Muscle of back (tissue), 11 donors: ENCODE results near the gene TMEM141. TPM values are rescaled to one million over a fixed set of nuclear protein-coding genes. Genes with fewer than 3 reads are reported as not detected.
"Not testable (repeated sequence)": the region's sequence is repeated elsewhere in the genome, so short reads cannot be mapped to it uniquely, and the experiment has no call there.

ENCODE experiments used
- DNase-seq, 3 donors: peaks; one replicate each; pipeline versions ENCODE4 v3.0.0 to v3.0.0-alpha.2; 2013
- polyA plus RNA-seq, 10 donors: library from polyadenylated mRNA; unstranded; fragments of 120-200 nt; gene quantifications; one replicate each; pipeline ENCODE4 v1.2.1, GENCODE V29; 2013; ENCODE audit not compliant: insufficient read length in 10 of 10

The TMEM141 gene
- polyA plus RNA-seq, 10 donors, result 24.8 to 43.7 (median 34.1) TPM

DNA sequence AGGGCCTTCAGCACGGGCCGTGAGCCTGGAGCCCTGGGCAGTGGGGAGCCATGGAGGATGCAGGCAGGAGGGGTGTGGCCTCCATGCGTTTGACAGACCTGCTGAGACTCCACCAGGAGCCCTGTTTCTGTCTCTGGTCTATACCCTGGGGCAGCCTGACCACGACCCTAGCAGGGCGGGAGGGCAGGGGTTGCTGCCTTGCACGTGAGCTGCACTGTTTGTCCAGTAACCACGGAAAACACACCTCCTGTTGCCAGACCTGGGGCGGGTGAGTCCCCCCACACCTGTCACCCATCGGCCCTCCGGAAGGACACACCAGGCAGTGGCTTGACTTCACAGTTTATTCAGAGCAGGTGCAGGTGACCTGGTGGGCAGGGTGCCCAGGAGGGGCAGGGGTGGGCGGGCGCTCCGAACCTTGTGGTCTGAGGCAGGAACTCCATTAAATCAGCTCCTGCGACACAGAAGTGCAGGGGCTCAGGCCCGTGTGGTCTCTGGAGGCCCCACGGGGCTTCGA, 37.0 kb upstream of the TMEM141 start:
- no peak for DNase-seq

DNA sequence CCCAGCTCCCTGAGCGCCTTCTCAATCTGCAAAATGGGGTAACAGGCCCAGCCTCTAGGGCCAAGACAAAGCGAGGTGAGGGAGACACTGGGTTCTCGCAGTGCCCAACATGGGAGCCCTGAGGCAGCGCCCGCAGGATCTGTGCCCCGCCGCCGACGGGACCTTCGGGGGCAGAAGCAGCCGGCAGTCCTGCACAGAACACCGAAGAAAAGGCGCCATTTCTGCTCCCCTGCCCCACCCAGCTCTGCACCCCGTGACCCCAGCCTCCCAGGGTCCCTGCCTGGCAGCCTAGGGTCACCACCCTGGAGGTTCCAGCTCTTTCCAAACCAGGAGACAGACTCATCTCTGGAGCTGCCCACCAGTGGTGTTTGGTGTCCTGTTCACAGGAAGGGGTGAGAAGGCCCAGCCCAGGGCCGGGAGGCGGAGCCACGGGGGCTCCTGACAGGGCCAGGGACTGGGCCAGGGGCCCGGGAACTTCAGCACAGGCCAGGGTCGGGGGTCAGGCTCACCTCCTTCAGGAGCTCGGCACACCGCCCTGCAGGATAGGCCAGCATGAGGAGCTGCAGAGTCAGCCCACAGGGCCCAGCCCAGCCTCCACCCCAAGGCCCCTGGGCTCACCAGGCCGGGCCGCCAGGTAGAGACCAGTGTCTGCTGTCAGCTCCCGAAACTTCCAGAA, 36.4 kb upstream of the TMEM141 start:
- no peak for DNase-seq

DNA sequence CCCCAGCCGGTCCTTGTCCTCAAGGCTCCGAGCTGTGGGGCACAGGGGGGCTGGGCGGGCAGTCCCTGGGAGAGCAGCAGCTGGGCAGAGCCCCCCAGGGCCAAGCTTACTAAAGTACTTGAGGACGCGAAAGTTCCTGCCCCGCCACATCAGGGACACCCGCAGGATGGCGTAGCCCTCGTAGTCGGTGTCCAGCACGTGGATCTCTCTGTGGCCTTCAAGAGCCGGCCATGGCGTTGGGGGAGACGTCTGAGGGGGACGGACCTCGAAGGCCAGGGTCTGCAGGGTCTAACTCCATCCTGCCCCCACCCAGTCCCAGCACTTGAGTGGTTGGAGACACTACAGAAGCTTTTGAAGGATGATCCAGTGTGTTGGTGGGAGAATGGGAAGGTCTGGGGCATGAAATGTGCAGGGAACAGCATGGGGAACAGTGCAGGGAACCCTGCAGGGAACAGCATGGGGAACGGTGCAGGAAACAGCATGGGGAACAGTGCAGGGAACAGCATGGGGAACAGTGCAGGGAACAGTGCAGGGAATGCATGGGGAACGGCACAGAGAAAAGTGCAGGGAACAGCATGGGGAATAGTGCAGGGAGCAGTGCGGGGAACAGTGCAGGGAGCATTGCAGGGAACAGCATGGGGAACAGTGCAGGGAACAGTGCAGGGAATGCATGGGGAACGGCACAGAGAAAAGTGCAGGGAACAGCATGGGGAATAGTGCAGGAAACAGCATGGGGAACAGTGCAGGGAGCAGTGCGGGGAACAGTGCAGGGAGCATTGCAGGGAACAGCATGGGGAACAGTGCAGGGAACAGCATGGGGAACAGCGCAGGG, 35.6 kb upstream of the TMEM141 start:
- not testable (repeated sequence) for DNase-seq

DNA sequence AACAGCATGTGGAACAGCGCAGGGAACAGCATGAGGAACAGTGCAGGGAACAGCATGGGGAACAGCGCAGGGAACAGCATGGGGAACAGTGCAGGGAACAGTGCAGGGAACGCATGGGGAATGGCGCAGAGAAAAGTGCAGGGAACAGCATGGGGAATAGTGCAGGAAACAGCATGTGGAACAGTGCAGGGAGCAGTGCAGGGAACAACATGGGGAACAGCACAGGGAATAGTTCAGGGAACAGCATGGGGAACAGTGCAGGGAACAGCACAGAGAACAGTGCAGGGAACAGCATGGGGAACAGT, 35.1 kb upstream of the TMEM141 start:
- DNase-seq, result no peak

DNA sequence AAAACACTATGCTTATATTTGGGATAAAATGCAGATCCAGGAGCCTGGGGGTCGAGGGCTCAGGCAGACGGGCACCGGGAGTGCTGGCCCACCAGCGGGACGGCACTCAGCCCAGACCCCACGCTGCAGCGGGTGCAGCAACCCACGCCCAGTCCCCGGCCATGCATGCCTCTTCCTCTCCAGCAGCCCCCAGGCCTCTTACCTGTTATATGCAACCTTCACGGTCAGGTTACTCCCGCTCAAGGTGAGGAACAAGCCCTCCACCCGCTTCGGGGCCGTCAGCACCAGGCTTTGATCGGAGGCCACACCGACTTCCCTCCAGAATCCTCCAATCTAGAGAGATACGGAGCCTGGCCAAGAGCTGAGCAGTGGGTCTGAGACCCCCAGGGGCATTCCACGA, 34.3 kb upstream of the TMEM141 start:
- no peak for DNase-seq

DNA sequence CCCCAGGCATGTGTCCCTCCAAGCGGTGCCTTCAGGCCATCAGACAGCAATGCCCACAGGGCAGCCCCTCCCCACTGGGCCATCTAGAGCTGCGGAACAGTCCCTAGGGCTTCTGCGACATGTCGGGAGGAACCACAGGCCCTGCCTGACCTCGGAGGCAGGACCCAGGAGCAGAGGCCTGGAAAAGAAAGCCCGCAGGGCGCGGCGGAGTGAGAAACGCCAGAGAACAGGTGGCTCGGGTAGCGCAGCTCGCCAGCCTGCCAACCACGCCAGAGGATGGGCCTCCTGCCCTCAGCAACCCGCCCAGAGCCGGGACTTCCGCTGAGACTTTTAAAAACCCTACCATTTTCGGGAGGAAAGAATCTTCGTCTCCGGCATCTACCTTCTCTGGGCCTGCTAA, 33.8 kb upstream of the TMEM141 start:
- no peak for DNase-seq

DNA sequence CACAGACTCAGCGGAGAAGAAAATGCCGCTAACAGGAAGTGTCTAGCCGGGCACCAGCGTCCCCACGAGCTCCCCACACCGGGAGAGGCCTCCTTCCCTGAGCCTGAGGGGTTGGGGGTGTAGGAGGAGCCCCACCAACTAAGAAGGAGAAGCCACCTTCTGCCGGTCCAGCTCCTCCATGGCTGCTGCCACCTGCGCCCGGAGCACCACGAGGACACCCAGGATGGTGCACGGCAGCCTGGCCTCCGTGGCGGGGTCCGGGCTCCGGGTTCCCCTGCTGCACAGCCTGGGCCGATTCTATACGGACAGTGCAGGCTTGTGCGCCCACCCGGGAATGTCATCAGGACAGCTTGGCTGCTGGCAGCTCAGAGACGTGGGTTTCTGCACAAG, 33.4 kb upstream of the TMEM141 start:
- no peak for DNase-seq

DNA sequence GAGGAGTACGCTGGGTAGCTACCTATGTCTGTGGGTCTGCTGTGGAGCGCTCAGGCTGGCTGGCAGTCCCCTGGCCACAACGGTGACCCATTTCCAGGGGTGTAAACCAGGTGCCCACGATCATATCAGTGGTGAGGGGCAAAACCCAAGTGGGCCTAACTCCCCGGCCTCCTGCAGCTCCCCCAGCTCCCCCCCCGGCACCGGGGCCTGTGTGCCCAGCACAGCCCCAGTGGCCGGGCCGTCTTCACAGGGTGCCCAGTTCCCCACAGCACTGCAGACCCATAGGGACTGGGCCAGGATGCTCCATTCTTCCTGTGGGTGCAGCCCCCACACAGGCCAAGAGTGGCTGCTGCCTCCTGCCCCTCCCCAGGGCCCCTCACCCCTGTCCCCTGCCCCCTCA, 32.1 kb upstream of the TMEM141 start:
- no peak for DNase-seq

DNA sequence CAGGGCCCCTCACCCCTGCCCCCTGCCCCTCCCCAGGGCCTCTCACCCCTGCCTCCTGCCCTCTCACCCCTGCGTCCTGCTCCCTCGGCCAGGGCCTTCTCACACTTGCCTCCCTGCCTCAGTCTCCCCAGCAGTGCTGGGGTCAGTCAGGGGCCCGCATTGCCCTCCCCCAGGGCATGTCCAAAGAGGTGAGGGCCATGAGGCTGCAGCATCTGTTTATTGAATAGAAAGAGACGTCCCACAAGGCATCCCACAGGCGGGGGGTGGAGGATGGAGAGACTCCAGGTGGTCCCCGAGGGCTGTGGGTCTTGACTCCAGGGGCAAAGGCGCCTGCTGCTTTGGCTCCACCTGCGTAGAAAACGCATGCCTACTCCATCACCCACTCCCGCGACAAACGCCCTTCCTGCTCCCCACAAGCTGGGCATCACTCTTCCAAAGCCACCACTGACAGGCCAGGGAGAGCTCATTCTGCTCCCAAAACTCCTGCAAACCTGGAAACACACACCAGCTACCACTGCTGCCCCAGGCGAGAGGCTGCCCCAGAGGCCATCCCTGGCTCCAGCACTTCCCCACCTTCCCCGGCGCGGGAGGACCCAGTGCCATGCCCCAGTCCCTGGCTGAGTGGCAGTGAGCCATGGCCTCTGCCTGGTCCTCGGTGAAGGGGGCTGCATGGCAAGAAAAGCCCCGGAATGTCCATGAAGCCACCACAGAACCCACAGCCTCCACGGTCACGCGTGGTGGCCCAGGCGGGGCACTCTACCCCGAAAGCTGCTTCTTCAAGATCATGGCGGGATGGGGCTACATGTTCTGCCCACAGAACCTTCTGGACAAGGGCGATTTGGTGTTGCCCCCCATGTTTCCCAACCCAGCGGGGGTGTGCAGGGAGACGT, 31.5 kb upstream of the TMEM141 start:
- DNase-seq, result no peak

DNA sequence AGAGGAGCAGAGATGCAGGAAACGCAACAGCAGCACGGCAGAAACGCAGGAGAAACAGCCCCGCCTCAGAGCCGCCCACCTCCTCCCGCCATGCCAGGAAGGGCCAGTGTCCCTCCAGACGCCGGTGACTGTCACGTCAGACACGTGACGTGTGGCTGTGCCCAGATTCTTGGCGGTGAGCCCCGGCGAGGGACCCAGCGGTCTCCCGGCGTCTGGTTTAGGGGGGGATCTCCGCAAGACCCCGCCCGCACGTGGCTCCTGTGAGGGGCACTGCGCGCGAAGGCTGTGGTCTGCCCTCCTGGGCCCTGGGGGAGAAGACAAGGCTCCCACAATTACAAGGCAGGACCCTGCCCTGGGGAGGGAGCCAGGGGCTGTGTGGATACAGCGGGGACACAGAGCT, 30.7 kb upstream of the TMEM141 start:
- no peak for DNase-seq

DNA sequence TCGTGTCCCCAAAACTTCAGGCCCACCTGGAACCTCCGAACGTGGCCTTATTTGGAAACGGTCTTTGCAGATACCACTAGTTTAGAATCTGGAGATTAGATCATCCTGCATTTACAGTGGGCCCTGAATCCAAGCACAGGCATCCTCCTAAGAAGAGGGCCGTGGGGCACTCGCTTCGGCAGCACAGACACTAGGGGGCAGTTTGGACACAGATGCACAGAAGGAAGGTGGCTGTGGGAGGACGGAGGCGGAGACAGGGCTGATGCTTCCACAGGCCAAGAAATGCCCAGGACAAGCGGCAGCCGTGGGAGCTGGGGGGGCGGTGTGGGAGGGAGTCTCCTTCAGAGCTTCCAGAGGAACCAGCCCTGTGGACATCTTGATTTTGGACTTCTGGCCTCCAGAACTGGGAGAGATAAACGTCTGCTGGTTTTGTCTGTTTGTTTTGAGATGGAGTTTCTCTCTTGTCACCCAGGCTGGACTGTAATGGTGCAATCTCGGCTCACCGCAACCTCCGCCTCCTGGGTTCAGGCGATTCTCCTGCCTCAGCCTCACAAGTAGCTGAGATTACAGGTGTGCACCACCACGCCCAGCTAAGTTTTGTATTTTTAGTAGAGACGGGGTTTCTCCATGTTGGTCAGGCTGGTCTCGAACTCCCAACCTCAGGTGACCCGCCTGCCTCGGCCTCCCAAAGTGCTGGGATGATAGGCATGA, 30.2 kb upstream of the TMEM141 start:
- DNase-seq, result peak in 2 of 3 donors; percentile 30 to 54

DNA sequence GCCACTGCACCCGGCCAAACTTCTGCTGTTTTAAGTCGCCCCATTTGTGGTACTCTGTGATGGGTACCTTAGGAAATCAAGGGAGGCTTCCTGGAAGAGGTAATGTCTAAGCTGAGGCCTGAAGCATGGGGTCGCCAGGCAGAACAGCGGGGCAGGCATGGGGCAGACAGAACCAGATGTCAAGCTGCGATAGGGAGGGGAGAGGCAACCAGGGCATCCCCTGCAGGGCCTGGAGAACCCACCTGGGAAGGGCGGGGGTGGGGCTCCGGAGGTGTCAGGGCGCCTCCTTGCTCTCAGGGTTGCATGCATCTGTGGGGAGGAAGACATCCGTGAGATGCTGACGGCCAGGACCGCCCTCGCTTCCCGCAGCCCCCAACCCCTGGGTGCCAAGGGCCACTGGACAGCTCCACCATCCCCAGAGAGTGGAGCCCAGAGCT, 29.6 kb upstream of the TMEM141 start:
- DNase-seq, result no peak

DNA sequence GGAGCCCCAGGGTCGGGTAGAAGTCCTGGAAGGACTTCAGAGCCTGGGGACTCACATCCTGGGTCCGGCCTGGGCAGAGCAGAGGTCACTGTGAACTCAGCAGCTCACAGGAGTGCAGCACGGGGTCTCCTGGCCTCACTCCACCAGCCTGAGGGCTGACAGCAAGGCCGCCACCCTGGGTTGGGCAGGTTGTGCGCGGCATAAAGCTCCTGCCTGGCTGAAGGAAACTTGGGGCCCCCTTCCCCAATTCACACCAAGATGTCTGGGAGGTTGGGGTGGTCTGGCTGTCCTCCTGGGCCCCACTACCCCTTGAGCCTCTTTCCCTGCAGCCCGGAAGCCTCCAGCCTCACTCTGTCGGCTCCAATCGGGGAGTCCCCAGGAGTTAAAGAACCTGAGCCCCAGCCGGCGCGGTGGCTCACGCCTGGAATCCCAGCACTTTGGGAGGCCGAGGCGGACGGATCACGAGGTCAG, 28.9 kb upstream of the TMEM141 start:
- no peak for DNase-seq

DNA sequence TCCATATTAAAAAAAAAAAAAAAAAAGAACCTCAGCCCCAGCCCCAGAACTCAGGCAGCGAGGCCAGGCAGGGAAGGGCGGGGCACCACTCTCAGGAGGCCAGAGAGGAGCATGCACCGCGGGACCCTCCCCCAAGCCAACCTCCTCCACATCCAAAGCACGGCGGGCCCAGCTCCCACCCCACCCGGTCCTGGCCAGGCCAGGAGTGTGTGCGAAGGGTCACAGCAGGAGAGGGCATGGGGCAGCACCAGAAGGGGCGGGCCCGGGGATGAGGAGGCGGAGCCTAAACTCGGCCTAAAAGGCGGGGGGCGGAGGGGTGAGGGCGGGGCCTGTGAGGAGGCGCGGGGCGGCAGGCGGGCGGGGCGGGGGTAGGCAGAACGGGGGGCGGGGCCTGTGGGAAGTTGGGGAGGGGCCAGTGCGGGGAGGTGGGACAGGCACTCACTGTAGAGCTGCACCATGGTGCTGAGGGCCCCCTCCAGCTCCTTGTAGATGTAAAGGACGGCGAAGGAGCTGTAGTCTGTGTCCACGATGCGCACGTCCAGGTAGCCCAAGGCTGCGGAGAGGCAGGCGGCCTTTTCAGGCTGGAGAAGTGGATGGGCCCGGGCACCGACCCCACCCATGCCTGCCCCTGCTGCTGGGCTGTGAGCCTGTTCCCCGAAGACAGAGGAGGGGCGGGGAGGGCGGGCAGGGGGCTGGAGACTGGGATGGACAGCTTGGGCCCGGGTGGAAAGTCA, 28.1 kb upstream of the TMEM141 start:
- DNase-seq, result peak in 1 of 3 donors; percentile 44

DNA sequence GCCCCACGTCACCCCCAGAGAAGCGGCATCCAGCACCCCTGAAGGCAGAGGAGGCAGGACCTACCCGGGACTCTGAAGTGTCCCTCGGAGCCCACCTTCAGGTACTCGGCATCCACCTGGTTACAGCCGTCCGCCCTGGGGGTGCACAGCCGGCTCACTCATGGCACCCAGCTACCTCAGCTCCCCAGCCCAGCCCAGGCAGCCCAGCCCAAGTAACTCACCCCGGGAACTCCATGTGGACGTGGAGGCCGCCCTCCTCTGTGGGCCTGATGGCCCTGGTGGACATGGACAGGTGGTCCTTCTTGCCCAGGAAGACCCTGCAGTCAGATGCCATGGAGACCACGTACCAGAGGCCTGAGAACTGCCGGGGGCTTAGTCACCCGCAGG, 27.5 kb upstream of the TMEM141 start:
- DNase-seq, result no peak

DNA sequence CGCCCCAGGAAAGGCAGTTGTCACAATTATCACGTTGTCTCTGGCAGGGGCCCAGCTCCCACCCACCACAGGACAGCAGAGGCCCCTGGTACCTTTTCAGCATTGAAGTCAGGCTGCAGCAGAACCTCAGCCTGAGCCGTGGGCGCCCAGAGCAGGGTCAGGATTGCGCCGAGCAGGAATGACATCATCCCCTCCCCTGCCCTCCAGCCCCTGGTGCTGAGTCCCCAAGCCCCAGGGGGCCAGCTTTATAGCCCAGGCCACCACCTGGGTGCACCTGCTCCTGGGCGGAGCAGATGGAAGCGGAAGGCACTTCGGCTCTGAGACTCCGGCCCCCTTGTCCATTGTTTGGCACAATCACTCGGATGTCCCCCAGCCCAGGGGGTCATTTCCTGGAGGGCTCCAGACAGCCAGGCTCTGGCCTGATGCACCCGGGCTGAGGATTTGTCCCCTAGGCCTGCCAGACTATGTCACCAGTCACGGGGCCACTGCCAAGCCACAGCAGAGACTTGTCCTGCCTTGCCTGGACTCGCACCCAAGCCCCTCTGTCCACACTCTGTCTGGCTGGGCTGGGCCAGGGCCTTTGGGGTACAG, 26.7 kb upstream of the TMEM141 start, which contains the start of gene LCN15:
TSS of gene LCN15 (minus strand) at position 218 of the 591 bp plus-strand sequence. CDS start at position 188, 30 bp downstream.
- no peak for DNase-seq

DNA sequence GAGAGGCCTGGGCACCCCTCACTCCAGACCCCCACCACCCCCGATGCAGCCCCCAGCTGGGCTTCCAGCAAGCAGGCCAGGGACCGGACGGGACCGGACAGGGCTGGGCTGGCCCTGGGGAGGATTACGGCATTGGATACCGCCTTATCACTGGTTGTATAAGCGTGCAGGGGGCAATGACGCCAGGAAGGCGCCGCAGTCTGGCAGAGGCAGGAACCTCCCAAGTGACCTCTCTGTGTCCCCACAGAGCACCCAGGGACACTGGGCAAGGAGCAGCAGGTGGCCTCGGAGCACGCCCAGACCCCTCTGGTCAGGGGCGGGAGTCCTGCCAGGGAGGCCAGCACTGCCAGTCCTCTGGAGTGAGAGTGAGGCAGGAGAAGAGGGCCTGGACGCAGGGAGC, 26.1 kb upstream of the TMEM141 start:
- DNase-seq, result no peak

DNA sequence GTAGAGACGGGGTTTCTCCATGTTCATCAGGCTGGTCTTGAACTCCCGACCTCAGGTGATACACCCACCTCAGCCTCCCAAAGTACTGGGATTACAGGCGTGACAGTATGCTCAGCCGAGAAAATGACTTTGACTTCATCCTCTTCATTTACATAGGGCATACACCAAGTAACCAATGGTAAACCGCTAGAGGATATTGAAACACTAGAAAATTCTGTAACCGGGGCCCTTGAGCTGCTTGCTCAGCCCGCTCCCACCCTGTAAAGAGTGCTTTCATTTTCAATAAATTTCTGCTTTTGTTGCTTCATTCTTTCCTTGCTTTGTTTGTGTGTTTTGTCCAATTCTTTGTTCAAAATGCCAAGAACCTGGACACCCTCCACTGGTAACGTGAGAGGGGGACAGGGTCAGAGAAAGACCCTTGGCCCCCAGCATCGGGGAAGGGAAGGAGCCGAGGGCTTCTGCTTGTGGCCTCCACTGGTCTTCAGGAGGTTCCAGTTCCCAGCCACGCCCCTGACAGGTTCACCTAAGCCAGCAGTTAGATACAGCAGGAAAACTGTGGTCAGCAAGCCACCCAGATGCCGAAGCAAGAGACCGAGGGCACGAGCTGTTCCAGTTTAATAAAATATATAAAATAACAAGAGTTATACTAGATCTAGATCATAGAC, 25.3 kb upstream of the TMEM141 start:
- not testable (repeated sequence) for DNase-seq

DNA sequence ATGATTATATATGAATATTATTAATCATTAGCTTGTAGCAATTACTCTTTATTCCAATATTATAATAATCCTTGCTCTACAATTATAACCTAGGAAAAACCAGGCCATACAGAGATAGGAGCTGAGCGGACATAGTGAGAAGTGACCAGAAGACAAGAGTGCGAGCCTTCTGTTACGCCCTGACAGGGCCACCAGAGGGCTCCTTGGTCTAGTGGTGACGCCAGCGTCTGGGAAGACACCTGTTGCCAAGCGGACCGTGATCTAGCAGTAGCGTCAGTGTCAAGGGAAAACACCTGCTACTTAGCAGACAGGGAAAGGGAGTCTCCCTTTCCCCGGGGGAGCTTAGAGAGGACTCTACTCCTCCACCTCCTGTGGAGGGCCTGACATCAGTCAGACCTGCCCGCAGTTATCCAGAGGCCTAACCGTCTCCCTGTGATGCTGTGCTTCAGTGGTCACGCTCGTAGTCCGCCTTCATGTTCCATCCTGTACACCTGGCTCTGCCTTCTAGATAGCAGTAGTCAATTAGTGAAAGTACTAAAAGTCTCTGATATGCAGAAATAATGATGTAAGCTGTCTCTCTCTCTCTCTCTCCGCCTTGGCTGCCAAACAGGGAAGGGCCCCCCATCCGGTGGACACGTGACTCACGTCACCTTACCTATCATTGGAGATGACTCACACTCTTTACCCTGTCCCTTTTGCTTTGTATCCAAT, 24.6 kb upstream of the TMEM141 start:
- DNase-seq, result peak; percentile 46 to 55 (median 52)
